ENCODE measurements around the gene DESI2.

Gene DESI2

GRCh38 chr1:244705261-244706234 is 52.6 kb downstream of the DESI2 start:
- no peak for TF ChIP-seq CTCF (IDR thresholded peaks at IDR 0.05; ENCODE audit: low read depth, low read length)
- H3K4me3 ChIP-seq (ENCODE audit: low read depth, low read length) = no peak overlapping the region

GRCh38 chr1:244709076-244709475 is 56.1 kb downstream of the DESI2 start:
- no peak overlapping the region for H3K4me3 ChIP-seq (ENCODE audit: low read depth, low read length)
- TF ChIP-seq CTCF (IDR thresholded peaks at IDR 0.05; ENCODE audit: low read depth, low read length) = no peak

GRCh38 chr1:244709476-244710368 is 56.8 kb downstream of the DESI2 start:
- no peak for TF ChIP-seq CTCF (IDR thresholded peaks at IDR 0.05; ENCODE audit: low read depth, low read length)
- H3K4me3 ChIP-seq (ENCODE audit: low read depth, low read length) = no peak overlapping the region

GRCh38 chr1:244710474-244711062 is 57.6 kb downstream of the DESI2 start:
- H3K4me3 ChIP-seq (ENCODE audit: low read depth, low read length) = no peak overlapping the region
- no peak for TF ChIP-seq CTCF (IDR thresholded peaks at IDR 0.05; ENCODE audit: low read depth, low read length)

- no peak for TF ChIP-seq CTCF (IDR thresholded peaks at IDR 0.05; ENCODE audit: low read depth, low read length)
- H3K4me3 ChIP-seq (ENCODE audit: low read depth, low read length) = no peak overlapping the region
These were observed 59.7 kb downstream of the DESI2 start for GRCh38 chr1:244712669-244713068.

GRCh38 chr1:244713332-244713731 is 60.4 kb downstream of the DESI2 start:
- TF ChIP-seq CTCF (IDR thresholded peaks at IDR 0.05; ENCODE audit: low read depth, low read length) = no peak
- H3K4me3 ChIP-seq (ENCODE audit: low read depth, low read length) = no peak overlapping the region

All from WI38 (cell line).